OCI-LY3 (cell line): ENCODE data around the gene MAP3K5.

ENCODE experiments used
- EZH2phosphoT487 ChIP-seq: fragments of 200-600 bp; shearing (Covaris generic); IDR thresholded peaks from 2 replicates; pipeline ENCODE4 v1.6.1; 2018; ENCODE audit warnings: antibody characterized with exemption, mixed run types, low read depth
- TF ChIP-seq, protein P1 (sequence below): fragments of 200-600, 300-600 bp; sonication (generic); IDR thresholded peaks from 2 replicates; pipeline ENCODE4 v1.5.1; 2014; ENCODE audit warnings: antibody characterized with exemption, low read length, low read depth

DNA sequence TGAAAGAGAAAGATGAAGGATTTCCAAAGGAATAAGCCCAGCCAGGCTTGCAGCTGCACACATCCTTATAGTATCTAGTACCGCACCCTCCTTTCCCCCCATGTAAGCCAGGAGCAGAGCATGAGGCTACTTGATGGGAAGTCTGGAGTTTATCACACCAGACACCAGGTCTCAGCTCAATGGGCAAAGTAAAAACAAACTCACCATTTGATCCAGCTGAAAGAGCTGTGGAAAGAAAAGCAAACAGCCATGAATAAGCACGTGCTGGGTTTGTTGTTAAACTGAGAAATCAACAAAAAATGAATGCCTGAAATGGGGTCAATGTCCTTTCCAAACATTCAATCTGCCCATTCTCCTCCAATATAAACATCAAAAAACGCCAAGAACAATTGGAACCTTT lies 191.5 kb downstream of the MAP3K5 start:
- TF ChIP-seq, protein P1, sequence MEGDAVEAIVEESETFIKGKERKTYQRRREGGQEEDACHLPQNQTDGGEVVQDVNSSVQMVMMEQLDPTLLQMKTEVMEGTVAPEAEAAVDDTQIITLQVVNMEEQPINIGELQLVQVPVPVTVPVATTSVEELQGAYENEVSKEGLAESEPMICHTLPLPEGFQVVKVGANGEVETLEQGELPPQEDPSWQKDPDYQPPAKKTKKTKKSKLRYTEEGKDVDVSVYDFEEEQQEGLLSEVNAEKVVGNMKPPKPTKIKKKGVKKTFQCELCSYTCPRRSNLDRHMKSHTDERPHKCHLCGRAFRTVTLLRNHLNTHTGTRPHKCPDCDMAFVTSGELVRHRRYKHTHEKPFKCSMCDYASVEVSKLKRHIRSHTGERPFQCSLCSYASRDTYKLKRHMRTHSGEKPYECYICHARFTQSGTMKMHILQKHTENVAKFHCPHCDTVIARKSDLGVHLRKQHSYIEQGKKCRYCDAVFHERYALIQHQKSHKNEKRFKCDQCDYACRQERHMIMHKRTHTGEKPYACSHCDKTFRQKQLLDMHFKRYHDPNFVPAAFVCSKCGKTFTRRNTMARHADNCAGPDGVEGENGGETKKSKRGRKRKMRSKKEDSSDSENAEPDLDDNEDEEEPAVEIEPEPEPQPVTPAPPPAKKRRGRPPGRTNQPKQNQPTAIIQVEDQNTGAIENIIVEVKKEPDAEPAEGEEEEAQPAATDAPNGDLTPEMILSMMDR: no peak
- no peak for TF ChIP-seq EZH2phosphoT487
